Stimulated activated CD4-positive, alpha-beta T cell treated with anti-CD3 and anti-CD28 coated beads, Interleukin-1b, Interleukin-23, amount 100 ng/mL, for 1 hour (primary cell): ENCODE measurements around the gene AFAP1.

ENCODE experiments used
- DNase-seq, 2 donors: peaks; one replicate each; pipeline ENCODE4 v3.0.0-alpha.2; 2020; ENCODE audit warnings: low read depth in 2 of 2

Gene AFAP1

GRCh38 chr4:7968262-7968896 is 28.7 kb upstream of the AFAP1 start:
- DNase-seq = no peak

- no peak for DNase-seq
Observed at GRCh38 chr4:7967501-7968261, 28.0 kb upstream of the AFAP1 start.

DNA sequence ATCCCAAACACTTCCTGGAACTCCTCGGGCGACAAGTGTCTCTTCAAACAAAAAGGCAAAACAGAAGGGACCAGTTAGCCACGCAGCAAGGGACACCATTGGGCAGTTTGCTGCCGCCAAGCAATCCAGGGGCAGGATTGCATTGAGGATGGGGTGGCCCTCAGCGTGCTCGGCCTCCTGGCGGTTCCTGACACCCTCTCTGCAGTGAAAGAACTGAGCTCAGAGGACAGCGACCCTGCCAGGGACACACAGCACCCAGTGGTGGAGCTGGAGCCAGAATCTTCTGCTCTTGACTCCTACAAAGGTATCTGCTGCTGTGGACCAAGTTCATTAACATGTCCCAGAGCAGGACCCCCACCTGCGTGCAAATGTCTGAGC is 27.4 kb upstream of the AFAP1 start:
- no peak for DNase-seq

DNA sequence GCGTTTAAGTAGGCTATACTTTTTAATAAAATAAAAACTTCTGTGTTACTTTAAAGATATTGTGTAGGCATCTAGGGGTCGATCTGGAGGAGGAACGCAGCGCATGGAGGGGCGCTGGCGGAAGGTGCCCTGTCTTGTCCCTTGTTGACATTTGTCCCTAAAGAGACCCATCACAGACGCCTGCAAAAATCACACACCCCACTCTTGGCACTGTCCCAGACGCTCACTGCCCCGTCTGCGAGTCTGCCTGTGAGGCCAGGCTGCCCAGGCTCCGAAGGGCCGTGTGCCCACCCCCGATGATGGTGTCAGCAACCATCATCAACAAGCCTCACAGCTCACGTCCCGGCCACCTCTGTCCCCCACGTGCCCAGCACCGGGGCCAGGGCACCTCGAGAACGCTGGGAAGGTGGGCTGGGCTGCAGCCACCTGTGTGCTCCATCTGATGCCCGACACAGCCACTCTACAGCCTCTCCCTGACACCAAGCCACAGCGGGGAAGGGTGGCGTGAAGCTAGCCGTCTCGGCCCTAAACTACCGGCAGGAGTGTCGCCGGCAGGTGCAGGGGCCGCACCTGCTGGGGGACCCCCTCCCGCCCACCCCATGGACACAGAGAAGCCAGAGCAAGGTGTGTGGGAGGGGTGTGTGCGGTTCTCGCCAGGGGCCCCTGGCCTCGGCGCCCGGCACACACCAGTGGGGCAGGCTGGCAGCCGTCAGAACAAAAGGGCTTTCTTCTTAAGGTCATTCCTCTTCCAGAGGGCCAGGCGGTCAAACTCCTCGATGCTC is 26.8 kb upstream of the AFAP1 start:
- DNase-seq = no peak

GRCh38 chr4:7964890-7965662 is 25.4 kb upstream of the AFAP1 start:
- DNase-seq = no peak

GRCh38 chr4:7964459-7964858 is 24.8 kb upstream of the AFAP1 start:
- no peak for DNase-seq

DNA sequence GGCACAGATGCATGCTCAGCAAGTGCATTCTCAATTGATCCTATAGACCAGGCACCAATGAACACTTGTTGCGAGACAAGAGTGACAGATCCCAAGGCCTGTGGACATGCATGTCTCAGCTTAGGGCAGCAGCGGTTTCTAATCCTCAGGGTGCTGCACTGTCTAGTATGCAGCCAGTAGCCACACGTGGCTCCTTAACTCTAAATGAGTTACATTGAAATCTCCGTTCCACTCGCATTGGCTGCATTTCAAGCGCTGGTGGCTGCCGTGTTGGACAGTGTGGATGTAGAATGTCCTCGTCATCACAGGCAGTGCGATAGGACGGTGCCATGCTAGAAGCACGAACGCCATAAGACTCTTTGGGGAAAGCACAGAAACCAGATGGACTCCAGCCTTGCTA is 24.0 kb upstream of the AFAP1 start:
- no peak for DNase-seq

GRCh38 chr4:7962609-7963508 is 23.2 kb upstream of the AFAP1 start:
- DNase-seq = no peak

- no peak for DNase-seq
Observed at GRCh38 chr4:7960790-7961655, 21.4 kb upstream of the AFAP1 start.

DNA sequence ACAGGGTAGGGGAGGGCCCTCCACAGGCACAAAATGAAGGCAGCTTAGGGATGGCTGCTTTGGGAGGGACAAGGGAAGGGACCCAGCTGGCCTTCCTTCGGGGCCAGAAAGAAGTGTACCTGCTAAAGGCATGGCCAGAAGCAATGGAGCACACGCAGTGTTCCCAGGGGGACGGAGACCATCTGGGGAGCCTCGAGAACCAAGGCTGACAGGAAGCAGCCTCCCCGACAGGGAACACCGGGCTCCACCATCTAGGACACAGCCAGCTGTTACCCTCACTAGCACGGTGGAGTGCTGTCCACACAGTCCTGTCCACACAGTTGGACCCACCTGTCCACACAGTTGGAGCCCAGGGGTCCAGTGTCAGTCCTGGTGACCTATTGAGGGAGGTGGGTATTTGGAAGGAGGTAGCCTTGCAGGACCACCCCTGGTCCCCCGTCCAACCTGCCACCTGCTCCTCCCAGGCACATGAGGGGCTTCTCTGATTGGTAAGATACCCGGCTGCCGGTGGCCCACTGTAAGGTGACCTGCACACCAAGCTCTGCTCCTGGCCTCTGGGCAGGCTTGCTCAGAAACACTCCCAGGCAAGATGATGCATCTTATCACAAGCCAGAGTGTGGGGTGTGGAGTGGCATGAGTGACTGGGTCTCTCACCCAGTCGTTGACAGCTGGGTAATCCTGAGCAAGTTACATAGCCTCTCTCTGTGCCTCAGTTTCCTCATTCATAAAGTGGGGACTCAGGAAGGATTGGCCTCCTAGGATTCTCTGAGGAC is 20.5 kb upstream of the AFAP1 start:
- DNase-seq = no peak

- no peak for DNase-seq
Observed at GRCh38 chr4:7959078-7959477, 19.4 kb upstream of the AFAP1 start.

- no peak for DNase-seq
Observed at GRCh38 chr4:7956934-7957656, 17.4 kb upstream of the AFAP1 start.

- DNase-seq = no peak
Observed at GRCh38 chr4:7956270-7956808, 16.7 kb upstream of the AFAP1 start.

DNA sequence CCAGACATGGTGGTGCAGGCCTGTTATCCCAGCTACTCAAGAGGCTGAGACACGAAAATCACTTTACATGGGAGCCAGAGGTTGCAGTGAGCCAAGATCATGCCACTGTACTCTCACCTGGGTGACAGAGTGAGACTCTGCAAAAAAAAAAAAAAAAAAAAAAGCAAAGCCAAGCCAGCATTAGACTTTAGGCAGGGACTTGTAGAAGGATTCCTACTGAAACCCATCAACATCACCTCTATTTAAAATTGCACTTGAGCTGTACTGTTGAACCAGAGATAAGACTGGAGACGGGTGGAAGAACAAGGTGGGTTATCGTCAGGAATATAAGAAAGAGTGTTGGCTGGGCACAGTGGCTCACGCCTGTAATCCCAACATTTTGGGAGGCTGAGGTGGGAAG is 15.7 kb upstream of the AFAP1 start:
- DNase-seq = no peak

DNA sequence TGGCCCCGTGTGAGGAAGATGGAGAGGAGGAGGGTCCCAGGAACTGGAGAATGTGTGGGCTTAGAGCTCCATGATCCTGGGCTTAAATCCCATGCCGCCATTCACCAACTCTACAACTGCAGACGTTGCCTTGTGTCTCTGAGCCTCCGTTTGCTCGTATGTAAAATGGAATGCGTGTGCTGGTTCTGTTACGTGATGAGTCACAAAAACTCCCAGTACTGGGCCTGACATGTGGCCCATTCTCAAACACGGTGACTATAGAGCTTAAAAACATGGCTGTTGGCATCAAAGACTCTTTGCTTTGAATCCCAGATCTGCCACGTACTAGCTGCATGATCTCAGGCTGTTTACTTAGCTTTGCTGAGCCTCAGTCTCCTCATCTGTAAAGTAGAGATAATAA is 13.0 kb upstream of the AFAP1 start:
- no peak for DNase-seq

GRCh38 chr4:7950301-7951092 is 10.8 kb upstream of the AFAP1 start:
- DNase-seq = no peak

DNA sequence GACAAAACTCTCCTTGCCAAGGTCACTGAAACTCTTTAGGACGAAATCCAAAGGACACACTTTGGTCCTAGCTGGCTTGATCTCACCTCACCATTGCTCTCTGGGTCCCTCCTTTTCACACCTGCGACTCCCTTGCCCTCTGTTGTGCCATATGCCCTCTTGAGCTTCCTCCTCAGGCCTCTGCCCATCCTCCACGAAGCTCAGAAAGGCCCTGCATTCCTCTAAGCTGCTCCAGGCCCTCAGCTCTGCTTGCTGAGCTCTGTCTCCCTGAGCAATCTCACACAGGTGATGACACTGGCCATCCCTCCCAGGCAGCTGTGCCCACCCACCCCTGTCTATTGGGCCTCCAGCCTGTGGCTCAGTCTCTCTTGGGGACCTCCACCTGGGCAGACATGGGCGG is 10.1 kb upstream of the AFAP1 start:
- no peak for DNase-seq

GRCh38 chr4:7947927-7948326 is 8.3 kb upstream of the AFAP1 start:
- DNase-seq = no peak
